ENCODE data around the gene ACTL6A. TPM values are rescaled to one million over a fixed set of nuclear protein-coding genes. Genes with fewer than 3 reads are reported as not detected.

The ACTL6A gene
- total and polyA plus RNA-seq, 2 of the 4 experiments (the other 2 are of a cell fraction), result 48.3 to 70.1 TPM

DNA sequence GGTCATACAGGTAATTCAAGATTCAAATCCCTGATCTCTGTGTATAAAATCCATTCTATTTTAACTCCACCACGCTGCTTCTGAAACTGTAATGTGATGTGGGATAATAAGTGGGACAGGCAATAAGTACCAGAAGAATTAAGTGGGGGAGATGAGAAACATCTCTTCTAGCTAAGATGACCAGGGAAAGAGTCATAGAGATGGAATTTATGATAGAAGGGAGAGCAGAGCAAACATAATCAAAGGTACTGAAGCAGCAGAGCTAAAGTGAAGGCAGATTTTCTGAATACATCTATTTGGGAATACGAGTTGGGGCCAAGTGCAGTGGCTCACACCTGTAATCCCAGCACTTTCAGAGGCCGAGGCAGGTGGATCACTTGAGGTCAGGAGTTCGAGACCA is 36.8 kb downstream of the ACTL6A start:
- no TSS peak for BruUV-seq (replicated peaks)
- Histone ChIP-seq H3K9me3 (ENCODE audit: control insufficient read depth, insufficient read depth, low read length) (no peaks in the 10 kb centered on the region), H4K5ac (ENCODE audit: low read depth, low read length) (no peak overlapping the region), H2AK5ac (ENCODE audit: low read depth, low read length) (no peak overlapping the region), H2AFZ (replicated peaks; ENCODE audit: low read length, poor library complexity) (no peak overlapping the region), H4K8ac (ENCODE audit: low read depth in 2 of 2, low read length in 2 of 2) (no peak overlapping the region), H3K27ac (ENCODE audit: insufficient read depth, low read length) (no peak overlapping the region), H3K18ac (ENCODE audit: low read depth, low read length) (no peak overlapping the region), H3K4me1 (ENCODE audit: control insufficient read depth, insufficient read depth, low read length) (no peaks in the 10 kb centered on the region; the same call in 1 of the 2 replicates), H3K9ac (ENCODE audit: low read depth, low read length) (no peak overlapping the region), H3K4ac (ENCODE audit: low read depth, low read length) (no peak overlapping the region), H3K27me3 (ENCODE audit: control insufficient read depth, insufficient read depth, low read length) (no peaks in the 10 kb centered on the region), H4K20me1 (ENCODE audit: insufficient read depth, low read length) (no peaks in the 10 kb centered on the region), H2AK9ac (replicated peaks; ENCODE audit: low read depth, low read length, poor library complexity) (no peak overlapping the region), H3K36me3 (ENCODE audit: control insufficient read depth, insufficient read depth, low read length) (peaks cover 29% of the 10 kb centered on the region), H2BK5ac (ENCODE audit: low read depth, low read length, poor library complexity, severe bottlenecking) (no peak overlapping the region), H3K4me2 (ENCODE audit: low read depth, low read length) (no peak overlapping the region), H3K4me3 (ENCODE audit: insufficient read depth, low read depth, low read length) (no peak overlapping the region), H2BK120ac (ENCODE audit: low read depth, low read length) (no peak overlapping the region), H4K91ac (ENCODE audit: insufficient read depth, low read depth, low read length) (no peak overlapping the region), H3K56ac (ENCODE audit: extremely low read depth, insufficient read depth, low read length) (no peak overlapping the region), H3K23ac (ENCODE audit: low read depth, low read length) (no peak overlapping the region), H3K79me1 (ENCODE audit: low read depth in 1 of 2, low read length in 2 of 2) (peaks cover 9 to 10% of the 10 kb centered on the region in 2 experiments), H2BK20ac (ENCODE audit: low read depth, low read length) (no peak overlapping the region), H3K9me1 (ENCODE audit: insufficient read depth, low read length) (no peaks in the 10 kb centered on the region), H3K14ac (replicated peaks; ENCODE audit: low read depth, low read length) (no peak overlapping the region), H2BK15ac (ENCODE audit: low read depth, low read length) (no peak overlapping the region)
- in situ Hi-C loops (cut with MboI; ENCODE audit: low sequenced_read_pairs) (loop anchor here (25.0 kb wide), 1 partner anchor 1363 kb away; no protein-coding TSS in a partner anchor), intact Hi-C loops (cut with micrococcal nuclease) (no loop called here), dilution Hi-C loops (cut with HindIII; ENCODE audit: low sequenced_read_pairs, unreplicated experiment) (no loop called here)
- ChIA-PET POLR2A (ENCODE audit: unreplicated experiment) (no interaction called here), CTCF (no interaction called here)
- WGBS, 2 experiments (ENCODE audit: extremely low coverage in 2 of 2, insufficient read length in 1 of 2), result no CpG with 5 or more reads among the region's 4 CpGs
- no peak for TF ChIP-seq MAZ (IDR thresholded peaks at IDR 0.05; ENCODE audit: borderline replicate concordance, low read depth, low read length)
- TF ChIP-seq RAD21 (IDR thresholded peaks at IDR 0.05; ENCODE audit: low read length), result no peak
- TF ChIP-seq MXI1 (IDR thresholded peaks at IDR 0.05; ENCODE audit: borderline replicate concordance, low read depth, low read length), result no peak
- no peak for TF ChIP-seq NFE2L2 (IDR thresholded peaks at IDR 0.05; ENCODE audit: low read depth, low read length)
- TF ChIP-seq CHD1 (IDR thresholded peaks at IDR 0.05; ENCODE audit: low read depth, low read length), result no peak
- no peak for TF ChIP-seq FOS (IDR thresholded peaks at IDR 0.05; ENCODE audit: low read depth, low read length)
- no peak for TF ChIP-seq RCOR1 (IDR thresholded peaks at IDR 0.05; ENCODE audit: insufficient replicate concordance, low read length)
- TF ChIP-seq USF2 (IDR thresholded peaks at IDR 0.05; ENCODE audit: low read depth, low read length), result no peak
- TF ChIP-seq POLR2A (IDR thresholded peaks at IDR 0.05; ENCODE audit: low read depth, low read length), result no peak
- TF ChIP-seq SMC3 (IDR thresholded peaks at IDR 0.05; ENCODE audit: low read depth, low read length), result no peak
- no peak for TF ChIP-seq BHLHE40 (IDR thresholded peaks at IDR 0.05; ENCODE audit: low read depth, low read length)
- no peak for TF ChIP-seq CEBPB (IDR thresholded peaks at IDR 0.05; ENCODE audit: low read depth, low read length)
- TF ChIP-seq, protein P1, sequence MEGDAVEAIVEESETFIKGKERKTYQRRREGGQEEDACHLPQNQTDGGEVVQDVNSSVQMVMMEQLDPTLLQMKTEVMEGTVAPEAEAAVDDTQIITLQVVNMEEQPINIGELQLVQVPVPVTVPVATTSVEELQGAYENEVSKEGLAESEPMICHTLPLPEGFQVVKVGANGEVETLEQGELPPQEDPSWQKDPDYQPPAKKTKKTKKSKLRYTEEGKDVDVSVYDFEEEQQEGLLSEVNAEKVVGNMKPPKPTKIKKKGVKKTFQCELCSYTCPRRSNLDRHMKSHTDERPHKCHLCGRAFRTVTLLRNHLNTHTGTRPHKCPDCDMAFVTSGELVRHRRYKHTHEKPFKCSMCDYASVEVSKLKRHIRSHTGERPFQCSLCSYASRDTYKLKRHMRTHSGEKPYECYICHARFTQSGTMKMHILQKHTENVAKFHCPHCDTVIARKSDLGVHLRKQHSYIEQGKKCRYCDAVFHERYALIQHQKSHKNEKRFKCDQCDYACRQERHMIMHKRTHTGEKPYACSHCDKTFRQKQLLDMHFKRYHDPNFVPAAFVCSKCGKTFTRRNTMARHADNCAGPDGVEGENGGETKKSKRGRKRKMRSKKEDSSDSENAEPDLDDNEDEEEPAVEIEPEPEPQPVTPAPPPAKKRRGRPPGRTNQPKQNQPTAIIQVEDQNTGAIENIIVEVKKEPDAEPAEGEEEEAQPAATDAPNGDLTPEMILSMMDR (conservative IDR thresholded peaks at IDR 0.05; ENCODE audit: low read depth, low read length), result no peak
- TF ChIP-seq ELK1 (IDR thresholded peaks at IDR 0.05; ENCODE audit: borderline replicate concordance, low read depth, low read length), result no peak
- TF ChIP-seq MAFK (IDR thresholded peaks at IDR 0.05; ENCODE audit: low read depth, low read length), result no peak
- no peak for TF ChIP-seq RFX5 (IDR thresholded peaks at IDR 0.05; ENCODE audit: low read depth, low read length)
- DNase-seq, result peak; percentile 5
- no peak for ATAC-seq (ENCODE audit: low read depth)

Data from IMR-90 (cell line).